H1 (cell line): ENCODE data around the gene COL8A2. TPM values are rescaled to one million over a fixed set of nuclear protein-coding genes. Genes with fewer than 3 reads are reported as not detected.

ENCODE experiments used
- CTCF ChIA-PET: fragments of 300-600 bp; sonication (Branson Sonifier 250); formaldehyde crosslinking; loops from one replicate; lab custom pipeline; 2021; ENCODE audit not compliant: partially characterized antibody; lab: Charles Lee
- POLR2A ChIA-PET: fragments of 300-600 bp; sonication (Branson Sonifier 250); formaldehyde crosslinking; loops from one replicate; lab custom pipeline; 2021; ENCODE audit warnings: inconsistent platforms; ENCODE audit not compliant: partially characterized antibody; lab: Charles Lee
- DNase-seq, 2 experiments: peaks; one replicate each; pipeline versions ENCODE4 v3.0.0 to v3.0.0-alpha.2; 2010 to 2022; ENCODE audit warnings: low spot score in 2 of 2, low read depth in 1 of 2, mixed read lengths in 1 of 2
- FAIRE-seq: peaks from 2 replicates; lab custom pipeline; 2011; peaks lifted over from hg19 to GRCh38; lab: Jason Lieb, UNC
- H2AFZ ChIP-seq: 2 replicates; pipeline ENCODE4 v1.8.1; 2012; ENCODE audit warnings: low read length, inconsistent platforms
- H2AK5ac ChIP-seq: 2 replicates; pipeline ENCODE4 v1.6.1; 2013; ENCODE audit warnings: low read depth, low read length
- H2BK120ac ChIP-seq: replicated peaks from 2 replicates; pipeline ENCODE3; 2013; ENCODE audit warnings: low read depth, low read length, inconsistent platforms
- H2BK12ac ChIP-seq: 2 replicates; pipeline ENCODE4 v1.6.1; 2013; ENCODE audit warnings: low read depth, low read length
- H2BK15ac ChIP-seq: 2 replicates; pipeline ENCODE4 v1.6.1; 2013; ENCODE audit warnings: low read length
- H2BK20ac ChIP-seq: 2 replicates; pipeline ENCODE4 v1.6.1; 2013; ENCODE audit warnings: low read length
- H2BK5ac ChIP-seq: 2 replicates; pipeline ENCODE4 v1.6.1; 2013; ENCODE audit warnings: low read depth, low read length
- H3K14ac ChIP-seq: 2 replicates; pipeline ENCODE4 v1.6.1; 2013; ENCODE audit warnings: inconsistent platforms; ENCODE audit not compliant: insufficient read length
- H3K18ac ChIP-seq: 2 replicates; pipeline ENCODE4 v1.6.1; 2013; ENCODE audit warnings: low read length; ENCODE audit errors: extremely low read depth
- H3K23ac ChIP-seq: 2 replicates; pipeline ENCODE4 v1.6.1; 2013; ENCODE audit warnings: inconsistent platforms; ENCODE audit not compliant: insufficient read length
- H3K23me2 ChIP-seq: 2 replicates; pipeline ENCODE4 v1.6.1; 2013; ENCODE audit warnings: low read depth, low read length
- H3K27ac ChIP-seq: 2 replicates; pipeline ENCODE4 v1.6.1; 2011; ENCODE audit warnings: low read depth, low read length, inconsistent platforms
- H3K27me3 ChIP-seq, 4 experiments: replicated peaks in 1 of 4; 1 replicate in 1 of 4; 2 replicates in 3 of 4; pipeline versions ENCODE4 v1.6.1 to v1.8.1; 2011 to 2013; ENCODE audit warnings: low read length in 3 of 4, mild to moderate bottlenecking in 3 of 4, inconsistent platforms in 2 of 4, mixed read lengths in 2 of 4, moderate library complexity in 1 of 4; ENCODE audit not compliant: control insufficient read depth in 3 of 4, insufficient read depth in 3 of 4; ENCODE audit errors: extremely low read depth in 1 of 4
- H3K36me3 ChIP-seq, 4 experiments: 2 replicates each; pipeline versions ENCODE4 v1.6.1 to v1.8.1; 2011 to 2013; ENCODE audit warnings: mild to moderate bottlenecking in 4 of 4, low read length in 3 of 4, moderate library complexity in 2 of 4, control low read depth in 1 of 4, inconsistent platforms in 1 of 4; ENCODE audit not compliant: insufficient read depth in 4 of 4, control insufficient read depth in 2 of 4
- H3K4ac ChIP-seq: replicated peaks from 2 replicates; pipeline ENCODE3; 2013; ENCODE audit warnings: low read length, low read depth, mixed read lengths, inconsistent platforms; ENCODE audit not compliant: insufficient read length
- H3K4me1 ChIP-seq, 4 experiments: replicated peaks in 1 of 4; 1 replicate in 1 of 4; 2 replicates in 3 of 4; pipeline versions ENCODE4 v1.6.1 to v1.8.1; 2011 to 2013; ENCODE audit warnings: low read length in 3 of 4, inconsistent platforms in 2 of 4, mixed read lengths in 1 of 4; ENCODE audit not compliant: insufficient read depth in 4 of 4, control insufficient read depth in 3 of 4
- H3K4me2 ChIP-seq, 2 experiments: 2 replicates each; pipeline versions ENCODE4 v1.6.1 to v1.8.1; 2011 to 2013; ENCODE audit warnings: low read depth in 2 of 2, low read length in 2 of 2, control low read depth in 1 of 2, inconsistent platforms in 1 of 2, mild to moderate bottlenecking in 1 of 2; ENCODE audit not compliant: insufficient read depth in 1 of 2
- H3K4me3 ChIP-seq, 4 experiments: fragments of 200-600, 300-600 bp in 1 of 4; sonication (generic), shearing (Covaris generic), sonication (Bioruptor Twin) in 1 of 4; 2 replicates each; pipeline versions ENCODE4 v1.5.1 to v1.8.1; 2011 to 2016; ENCODE audit warnings: low read length in 4 of 4, low read depth in 3 of 4, control low read depth in 2 of 4, inconsistent platforms in 2 of 4, mild to moderate bottlenecking in 2 of 4, mixed read lengths in 1 of 4, moderate library complexity in 1 of 4; ENCODE audit not compliant: insufficient read depth in 2 of 4; ENCODE audit errors: extremely low read depth in 1 of 4
- H3K56ac ChIP-seq: replicated peaks from 2 replicates; pipeline ENCODE3; 2013; ENCODE audit warnings: low read depth, mild to moderate bottlenecking, mixed read lengths, low read length, inconsistent platforms; ENCODE audit not compliant: insufficient read length
- H3K79me1 ChIP-seq: 2 replicates; pipeline ENCODE4 v1.6.1; 2013; ENCODE audit warnings: low read depth, low read length, control low read depth
- H3K79me2 ChIP-seq, 2 experiments: 2 replicates each; pipeline versions ENCODE4 v1.6.1 to v1.8.1; 2012 to 2013; ENCODE audit warnings: low read length in 2 of 2, mild to moderate bottlenecking in 2 of 2, inconsistent platforms in 1 of 2; ENCODE audit not compliant: insufficient read depth in 2 of 2, control insufficient read depth in 1 of 2
- H3K9ac ChIP-seq, 4 experiments: replicated peaks in 1 of 4; 1 replicate in 1 of 4; 2 replicates in 3 of 4; pipeline versions ENCODE4 v1.6.1 to v1.8.1; 2011 to 2013; ENCODE audit warnings: low read depth in 3 of 4, low read length in 3 of 4, control low read depth in 2 of 4, mild to moderate bottlenecking in 2 of 4, moderate library complexity in 2 of 4, inconsistent platforms in 1 of 4; ENCODE audit errors: extremely low read depth in 1 of 4
- H3K9me3 ChIP-seq, 2 experiments: 2 replicates each; pipeline versions ENCODE4 v1.6.1 to v1.8.1; 2012 to 2013; ENCODE audit warnings: mild to moderate bottlenecking in 2 of 2, moderate library complexity in 2 of 2, control low read depth in 1 of 2, inconsistent platforms in 1 of 2, low read depth in 1 of 2, low read length in 1 of 2, mixed read lengths in 1 of 2; ENCODE audit not compliant: insufficient read depth in 2 of 2
- H4K20me1 ChIP-seq, 2 experiments: replicated peaks in 1 of 2; 2 replicates each; pipeline versions ENCODE3 to v1.8.1; 2011 to 2013; ENCODE audit warnings: inconsistent platforms in 2 of 2, low read length in 2 of 2, mild to moderate bottlenecking in 1 of 2; ENCODE audit not compliant: insufficient read depth in 2 of 2, control insufficient read depth in 1 of 2
- H4K5ac ChIP-seq: 2 replicates; pipeline ENCODE4 v1.6.1; 2013; ENCODE audit warnings: low read length, low read depth, mixed read lengths, inconsistent platforms; ENCODE audit not compliant: insufficient read length
- H4K8ac ChIP-seq: 2 replicates; pipeline ENCODE4 v1.8.0; 2013; ENCODE audit warnings: mild to moderate bottlenecking, moderate library complexity, low read length, inconsistent platforms; ENCODE audit not compliant: insufficient read depth; ENCODE audit errors: extremely low read depth
- H4K91ac ChIP-seq: replicated peaks from 2 replicates; pipeline ENCODE3; 2013; ENCODE audit warnings: low read length, mixed read lengths, inconsistent platforms; ENCODE audit not compliant: insufficient read length
- JUN ChIP-seq: IDR thresholded peaks from 2 replicates; pipeline ENCODE4 v1.6.1; 2011; ENCODE audit warnings: low read depth, mild to moderate bottlenecking, improper control_type of control experiment, low read length
- POLR2A ChIP-seq, 2 experiments: IDR thresholded peaks; 1 replicate in 1 of 2; 2 replicates in 1 of 2; pipeline ENCODE4 v1.6.1; 2011; ENCODE audit warnings: low read depth in 2 of 2, low read length in 2 of 2, mild to moderate bottlenecking in 2 of 2; ENCODE audit errors: control extremely low read depth in 1 of 2
- YY1 ChIP-seq: IDR thresholded peaks from 2 replicates; pipeline ENCODE4 v1.6.1; 2011; ENCODE audit warnings: low read depth, mild to moderate bottlenecking, low read length
- WGBS, 2 experiments: shearing (Covaris generic) in 1 of 2; methylation state at CpG; one replicate each; pipeline versions ENCODE4 v1.1.6 to v1.1.7; 2013 to 2015; ENCODE audit warnings: low lambda C conversion rate in 2 of 2, mixed read lengths in 2 of 2, inconsistent platforms in 1 of 2, low coverage in 1 of 2, missing lambda C conversion rate in 1 of 2; ENCODE audit not compliant: insufficient replicate concordance in 2 of 2, insufficient coverage in 1 of 2, insufficient read length in 1 of 2; ENCODE audit errors: extremely low coverage in 1 of 2, missing lambda C conversion rate in 1 of 2; 5-methylcytosine and 5-hydroxymethylcytosine counted together
- polyA plus RNA-seq, 7 experiments: library from polyadenylated mRNA; depleted of rRNA in 3 of 7; stranded (reverse) in 5 of 7; unstranded in 2 of 7; fragments of >200 nt in 5 of 7; fragments of 200-250 nt in 2 of 7; gene quantifications; 1 replicate in 5 of 7; 2 replicates in 1 of 7; 4 replicates in 1 of 7; pipeline versions ENCODE4 v1.2.1 to v1.2.3, GENCODE V29; 2011 to 2013; ENCODE audit warnings: missing spikeins in 2 of 7, mixed read lengths in 2 of 7
- total RNA-seq: library from RNA; stranded (reverse); fragmentation: NEBNext Ultra II Directional; extraction: Animal tissue kit (Norgen Biotek cat#: 25700); gene quantifications from 2 replicates; pipeline ENCODE4 v1.2.1, GENCODE V29; 2021

The COL8A2 gene
- total and polyA plus RNA-seq, 2 of the 8 experiments (the other 6 are each of a cell fraction or from before 2014, with no cell fraction given), result 2.1 to 2.8 TPM

DNA sequence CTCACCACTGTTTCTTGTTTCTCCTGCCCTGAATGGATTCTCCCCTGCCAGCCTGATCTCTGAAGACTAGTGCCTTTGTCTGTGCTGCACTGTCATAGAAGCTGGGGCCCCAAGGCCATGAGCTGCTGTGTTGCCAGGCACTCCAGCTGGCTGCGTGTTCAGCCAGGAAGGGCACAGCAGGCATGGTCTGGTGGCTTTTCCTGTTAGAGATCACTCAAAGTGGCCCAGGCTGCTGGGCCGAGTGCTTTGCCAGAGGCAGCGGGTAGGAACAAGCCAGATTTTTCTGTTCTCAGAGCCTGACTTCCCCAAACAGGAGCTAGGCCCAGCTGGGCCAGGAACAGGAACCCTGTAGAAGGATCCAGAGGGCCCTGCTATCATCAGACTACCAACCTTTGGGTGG lies 31.1 kb downstream of the COL8A2 start:
- peaks cover 0 to 10% of the 10 kb centered on the region in 2 experiments for H4K20me1 ChIP-seq
- no peak for FAIRE-seq
- no peak overlapping the region; the same call in 1 of the 2 replicates for H2BK5ac ChIP-seq
- WGBS, 2 experiments, result 96% methylated on average over 3 of the region's 3 CpGs; no CpG with 5 or more reads in 1 of the 2 experiments
- no peaks in the 10 kb centered on the region for H3K27me3 ChIP-seq
- H3K9me3 ChIP-seq, result no peaks in the 10 kb centered on the region
- no peak overlapping the region for H3K4me3 ChIP-seq
- H4K8ac ChIP-seq, result no peak overlapping the region
- H3K23ac ChIP-seq, result no peak overlapping the region
- no peak overlapping the region for H3K4me2 ChIP-seq
- ChIA-PET POLR2A (no interaction called here), CTCF (interaction anchor here (0.7 to 32.6 kb wide), 4 partner anchors 10 to 43 kb away, joined by 3 to 738 read pairs (median 40); no protein-coding TSS in a partner anchor)
- no peak overlapping the region for H4K91ac ChIP-seq
- no peak overlapping the region for H2BK15ac ChIP-seq
- H2AK5ac ChIP-seq, result no peak overlapping the region
- DNase-seq, result no peak
- peaks cover 5% of the 10 kb centered on the region; the same call in 1 of the 2 replicates for H3K23me2 ChIP-seq
- H2BK12ac ChIP-seq, result no peak overlapping the region
- no peak overlapping the region for H3K4ac ChIP-seq
- H3K56ac ChIP-seq, result no peak overlapping the region
- no peak overlapping the region for H2BK20ac ChIP-seq
- TF ChIP-seq JUN (no peak), YY1 (no peak), POLR2A (IDR thresholded peaks at IDR 0.05; ENCODE audit: control extremely low read depth in 1 of 2, low read depth in 2 of 2, low read length in 2 of 2) (no peak)
- H3K18ac ChIP-seq, result no peak overlapping the region
- H3K27ac ChIP-seq, result no peak overlapping the region
- peaks cover 23 to 38% (median 33%) of the 10 kb centered on the region in 4 experiments for H3K36me3 ChIP-seq
- no peak overlapping the region for H4K5ac ChIP-seq
- H3K4me1 ChIP-seq, result peaks cover 0 to 16% (median 11%) of the 10 kb centered on the region in 4 experiments; a peak in 5 of 7 replicates
- H3K79me2 ChIP-seq, result peaks cover 0 to 15% of the 10 kb centered on the region in 2 experiments; a peak in 2 of 4 replicates
- no peak overlapping the region for H2AFZ ChIP-seq
- no peak overlapping the region for H3K14ac ChIP-seq
- H3K9ac ChIP-seq, result no peak overlapping the region
- H2BK120ac ChIP-seq, result no peak overlapping the region
- H3K79me1 ChIP-seq, result peaks cover 5% of the 10 kb centered on the region; the same call in 1 of the 2 replicates
